GM18511 (cell line): ENCODE measurements around the gene WFDC10A.
"Not testable (repeated sequence)": the region's sequence is repeated elsewhere in the genome, so short reads cannot be mapped to it uniquely, and the experiment has no call there.

Experiments
- ATAC-seq: cut with Tn5 transposase; IDR thresholded peaks from one replicate; pipeline ENCODE4 v1.9.1; 2021; ENCODE audit warnings: mild to moderate bottlenecking, moderate library complexity; ENCODE audit not compliant: unreplicated experiment

The WFDC10A gene

GRCh38 chr20:45629496-45630100, at the start of gene WFDC10A:
Gene WFDC10A (plus strand): TSS chr20:45629739. CDS start chr20:45629814, 75 bp downstream.
- no peak for ATAC-seq

GRCh38 chr20:45581702-45582101, 47.8 kb upstream of the WFDC10A start:
- ATAC-seq, result no peak

GRCh38 chr20:45583502-45583901, 46.0 kb upstream of the WFDC10A start:
- no peak for ATAC-seq

GRCh38 chr20:45584294-45584693, 45.2 kb upstream of the WFDC10A start:
- ATAC-seq, result not testable (repeated sequence)

GRCh38 chr20:45585986-45586385, 43.6 kb upstream of the WFDC10A start:
- not testable (repeated sequence) for ATAC-seq

GRCh38 chr20:45588800-45589199, 40.7 kb upstream of the WFDC10A start:
- no peak for ATAC-seq

- ATAC-seq, result no peak
Observed at GRCh38 chr20:45589725-45590124, 39.8 kb upstream of the WFDC10A start.

- no peak for ATAC-seq
Observed at GRCh38 chr20:45592574-45593189, 36.9 kb upstream of the WFDC10A start.

GRCh38 chr20:45593498-45593897, 36.0 kb upstream of the WFDC10A start:
- ATAC-seq, result no peak

GRCh38 chr20:45595235-45595634, 34.3 kb upstream of the WFDC10A start:
- no peak for ATAC-seq

GRCh38 chr20:45607810-45608209, 21.7 kb upstream of the WFDC10A start:
- no peak for ATAC-seq

GRCh38 chr20:45611054-45611453, 18.5 kb upstream of the WFDC10A start:
- ATAC-seq, result no peak

GRCh38 chr20:45612314-45612713, 17.2 kb upstream of the WFDC10A start:
- no peak for ATAC-seq

- ATAC-seq, result no peak
Observed at GRCh38 chr20:45617591-45617990, 11.9 kb upstream of the WFDC10A start.

- ATAC-seq, result no peak
Observed at GRCh38 chr20:45621593-45621992, 7.9 kb upstream of the WFDC10A start.

- no peak for ATAC-seq
Observed at GRCh38 chr20:45626540-45626939, 3.0 kb upstream of the WFDC10A start.

- ATAC-seq, result no peak
Observed at GRCh38 chr20:45630371-45630770, 832 bp downstream of the WFDC10A start.

GRCh38 chr20:45631184-45631583, 1.6 kb downstream of the WFDC10A start, which contains the start of gene WFDC9:
Gene WFDC9 (minus strand): TSS chr20:45631284. CDS start chr20:45610181, 21,103 bp downstream.
- ATAC-seq, result no peak

- ATAC-seq, result no peak
Observed at GRCh38 chr20:45636513-45636912, 7.0 kb downstream of the WFDC10A start.

GRCh38 chr20:45639687-45640086, 10.1 kb downstream of the WFDC10A start:
- ATAC-seq, result no peak

GRCh38 chr20:45641076-45641475, 11.5 kb downstream of the WFDC10A start:
- not testable (repeated sequence) for ATAC-seq

- not testable (repeated sequence) for ATAC-seq
Observed at GRCh38 chr20:45645869-45646268, 16.3 kb downstream of the WFDC10A start.

GRCh38 chr20:45646875-45647274, 17.3 kb downstream of the WFDC10A start:
- no peak for ATAC-seq
